GM18498 (cell line): Measurements from ENCODE around the gene CLDN17.

ENCODE experiments used
- ATAC-seq: cut with Tn5 transposase; IDR thresholded peaks from one replicate; pipeline ENCODE4 v1.9.1; 2021; ENCODE audit warnings: mild to moderate bottlenecking, moderate library complexity; ENCODE audit not compliant: unreplicated experiment

Gene CLDN17

GRCh38 chr21:30166705-30167104 is at the start of gene CLDN17:
TSS of gene CLDN17 (minus strand) at chr21:30166805. CDS start at chr21:30166617, 188 bp downstream.
- ATAC-seq = no peak

DNA sequence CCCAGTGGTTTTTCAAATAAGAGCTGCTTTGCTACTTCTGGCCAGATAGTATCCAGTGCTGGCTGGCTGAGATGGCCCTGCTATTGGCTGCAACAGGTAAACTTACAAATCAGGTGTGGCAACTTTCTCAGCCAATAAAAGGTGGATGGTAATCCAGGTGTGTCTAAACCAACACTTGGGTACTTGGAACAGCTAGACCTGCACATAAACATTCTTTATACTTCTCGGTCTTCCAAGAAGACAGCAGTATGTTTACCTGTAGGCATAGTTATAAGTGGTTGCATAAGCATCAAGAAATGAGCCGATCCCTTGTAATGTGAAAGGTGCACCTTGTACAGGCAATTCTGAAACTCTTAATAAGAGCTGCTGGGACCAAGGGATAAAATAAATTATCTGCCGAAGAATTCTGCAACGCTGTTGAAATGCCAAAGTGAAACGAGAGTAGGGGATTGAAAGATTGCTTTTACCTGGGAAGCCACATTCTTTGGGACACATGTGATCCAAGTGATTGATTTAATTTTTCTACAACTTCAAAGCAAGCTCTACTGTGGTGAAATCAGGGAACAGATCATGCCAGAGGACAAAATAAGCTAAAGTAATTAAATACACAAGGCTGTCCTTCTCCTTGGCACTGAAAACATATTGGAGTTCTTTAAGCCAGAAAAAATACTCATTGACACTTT is 49.6 kb upstream of the CLDN17 start, which contains the start of gene CLDN8:
CLDN8 (minus strand) TSS at position 57 of the 683 bp plus-strand sequence. CDS start 172 bp downstream, outside the sequence.
- ATAC-seq = no peak

- no peak for ATAC-seq
These were observed 44.5 kb upstream of the CLDN17 start for GRCh38 chr21:30211071-30211470.

- no peak for ATAC-seq
These were observed 43.0 kb upstream of the CLDN17 start for GRCh38 chr21:30209601-30210000.

- no peak for ATAC-seq
These were observed 40.6 kb upstream of the CLDN17 start for GRCh38 chr21:30207252-30207579.

- no peak for ATAC-seq
These were observed 40.1 kb upstream of the CLDN17 start for GRCh38 chr21:30206551-30207251.

DNA sequence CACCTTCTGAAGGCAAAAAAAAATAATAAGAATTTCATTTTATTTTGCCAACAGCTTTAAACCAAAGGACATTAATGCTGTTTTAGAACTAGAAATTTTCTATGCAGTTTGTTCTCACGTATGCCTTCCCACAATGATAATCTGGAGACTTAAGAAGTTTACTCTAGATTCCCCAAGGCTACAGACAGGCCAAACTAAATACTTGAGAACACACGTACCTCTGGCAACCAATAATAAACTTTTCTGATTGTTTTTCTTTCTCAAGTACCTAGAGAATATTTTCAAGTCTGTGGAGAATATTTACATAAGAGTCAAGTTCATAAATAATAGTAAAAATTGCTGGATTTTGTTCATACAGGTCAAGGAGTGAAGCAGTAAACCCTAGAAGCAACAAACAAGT is 33.4 kb upstream of the CLDN17 start:
- no peak for ATAC-seq

DNA sequence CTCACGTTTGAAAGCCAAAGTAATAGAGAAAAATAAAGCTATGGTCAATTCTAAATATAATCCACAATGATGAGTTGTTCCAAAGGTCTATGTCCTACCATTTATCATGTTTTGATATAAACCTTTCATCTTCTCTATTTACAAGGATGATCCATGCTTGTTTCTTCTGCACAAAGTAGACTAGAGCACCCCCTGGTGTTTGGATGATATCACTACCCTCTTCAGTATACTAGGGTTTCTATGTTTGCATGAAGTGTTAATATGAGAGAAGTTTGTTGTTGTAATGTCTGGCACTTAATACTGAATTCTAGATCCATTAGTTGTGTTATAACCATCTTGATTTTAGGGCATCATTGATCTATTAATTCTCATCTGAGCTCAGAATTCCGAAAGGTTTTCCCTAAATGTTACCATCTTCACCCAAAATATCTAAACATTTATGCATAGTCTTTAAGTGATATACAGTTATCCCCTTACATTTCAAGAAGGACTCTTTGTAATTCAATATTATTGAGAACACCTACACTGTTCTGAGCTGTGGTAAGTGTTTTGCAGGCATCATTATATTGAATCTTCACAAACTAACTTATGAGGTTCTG is 28.2 kb upstream of the CLDN17 start:
- ATAC-seq = no peak

GRCh38 chr21:30193201-30193600 is 26.6 kb upstream of the CLDN17 start:
- no peak for ATAC-seq

GRCh38 chr21:30190554-30190953 is 23.9 kb upstream of the CLDN17 start:
- ATAC-seq = no peak

DNA sequence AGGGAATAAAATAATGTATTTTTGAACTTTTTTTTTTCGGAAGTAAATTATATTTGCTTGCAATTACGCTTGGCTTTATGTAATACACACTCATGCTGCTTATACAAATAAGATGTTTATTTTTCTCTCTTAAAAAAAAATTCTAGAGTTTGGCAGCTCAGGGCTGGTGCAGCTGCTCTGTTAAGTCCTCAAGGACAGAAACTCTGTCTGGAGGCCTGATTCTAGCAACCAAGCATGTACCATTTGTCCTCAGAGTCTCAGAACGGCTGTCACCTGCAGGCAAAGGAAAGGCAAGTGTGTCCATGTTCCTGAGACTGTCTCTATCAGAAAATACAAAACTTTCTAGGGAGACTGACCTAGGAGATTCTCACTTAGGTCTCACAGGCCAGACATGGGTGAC is 23.2 kb upstream of the CLDN17 start:
- no peak for ATAC-seq

- no peak for ATAC-seq
These were observed 19.6 kb upstream of the CLDN17 start for GRCh38 chr21:30186242-30186641.

DNA sequence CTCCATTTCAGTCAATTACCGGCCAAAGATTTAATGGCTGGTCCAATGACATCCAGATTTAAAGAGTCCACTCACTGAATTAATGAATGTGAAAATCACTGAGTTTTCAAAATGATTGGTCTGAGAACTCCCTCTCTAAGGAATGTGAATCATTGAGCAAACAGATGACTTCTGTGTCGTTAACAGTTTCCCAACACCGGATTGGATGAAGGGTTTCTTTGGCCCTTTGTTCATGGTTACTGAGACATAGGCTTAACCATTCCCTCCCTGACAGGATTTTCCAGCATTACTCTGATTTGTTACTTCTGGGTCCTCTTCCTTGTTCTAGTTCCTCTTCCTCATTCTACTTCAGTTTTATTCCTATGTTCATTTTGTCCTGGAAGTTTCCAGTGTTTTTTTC is 1.5 kb upstream of the CLDN17 start:
- ATAC-seq = no peak

DNA sequence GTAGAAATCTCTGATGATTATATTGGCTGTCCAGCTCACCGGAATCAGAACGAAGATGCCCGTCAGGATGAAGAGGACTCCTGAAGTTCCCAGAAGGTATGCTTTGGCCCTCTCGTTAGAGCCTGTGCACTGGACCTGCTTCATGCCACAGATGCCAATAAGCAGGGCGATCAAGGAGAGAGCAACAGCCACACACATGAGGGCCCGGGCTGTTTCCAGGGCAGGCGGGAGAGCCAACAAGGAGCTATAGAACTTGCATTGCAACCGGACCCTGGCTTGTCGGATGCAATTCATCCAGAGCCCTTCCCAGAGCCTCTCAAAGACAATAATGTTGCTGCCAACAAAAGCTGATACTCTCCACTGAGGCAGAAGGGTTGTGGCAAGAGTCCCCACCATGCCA is 434 bp downstream of the CLDN17 start:
- ATAC-seq = no peak

DNA sequence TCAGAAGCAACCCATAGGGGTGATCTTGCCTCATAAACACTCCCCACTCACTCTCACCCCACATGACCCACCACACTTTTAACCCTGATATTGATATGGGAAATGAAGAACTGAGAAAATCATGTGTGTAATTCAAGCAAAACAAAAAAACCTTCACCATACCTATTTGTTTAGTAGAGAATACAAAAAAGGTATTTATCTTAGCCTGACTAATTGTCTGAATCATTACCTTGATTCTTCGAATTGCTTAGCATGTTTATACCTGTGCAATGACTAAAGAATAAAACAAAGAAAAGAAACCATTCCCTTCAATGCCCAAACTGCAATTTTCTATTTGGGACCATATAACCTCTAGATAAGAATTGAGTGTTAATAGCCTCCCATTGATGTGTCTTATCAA is 1.8 kb downstream of the CLDN17 start:
- no peak for ATAC-seq

- no peak for ATAC-seq
These were observed 12.8 kb downstream of the CLDN17 start for GRCh38 chr21:30153697-30154340.

- ATAC-seq = no peak
These were observed 13.8 kb downstream of the CLDN17 start for GRCh38 chr21:30152792-30153191.

GRCh38 chr21:30148906-30149305 is 17.7 kb downstream of the CLDN17 start:
- no peak for ATAC-seq

DNA sequence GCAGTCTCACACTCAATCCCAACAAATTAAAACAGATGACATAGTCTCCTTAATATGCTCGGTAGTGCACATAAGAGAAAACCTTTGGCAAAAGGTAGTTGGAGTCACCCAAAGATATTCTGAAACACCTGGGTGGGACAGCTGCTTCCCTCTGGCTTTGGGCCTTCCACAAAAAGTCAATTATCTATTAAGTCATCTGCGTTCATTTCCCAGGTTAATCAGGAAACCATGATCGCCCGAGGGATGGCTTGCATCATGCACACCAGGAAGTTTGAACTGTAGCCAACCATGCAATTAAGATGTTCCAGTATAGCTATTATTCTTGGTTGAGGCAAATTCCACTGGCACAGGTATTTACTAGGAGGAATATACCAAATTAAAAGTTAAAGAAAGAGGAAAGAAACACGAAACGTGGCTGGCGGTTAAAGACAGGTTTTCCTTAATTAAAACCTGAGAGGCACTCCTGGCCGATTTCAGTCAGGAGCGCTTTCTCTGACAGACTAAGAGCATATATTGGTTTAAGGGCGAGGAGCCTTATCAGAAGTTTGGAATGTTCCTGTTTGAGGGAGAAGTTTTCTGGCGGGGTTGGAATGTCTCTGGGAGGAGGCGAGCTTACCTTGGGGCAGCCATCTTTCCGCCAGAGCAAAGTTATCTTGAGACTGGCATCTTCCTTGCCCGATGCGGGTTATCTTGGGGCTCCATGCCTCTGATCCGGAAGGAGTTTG is 19.9 kb downstream of the CLDN17 start:
- no peak for ATAC-seq

DNA sequence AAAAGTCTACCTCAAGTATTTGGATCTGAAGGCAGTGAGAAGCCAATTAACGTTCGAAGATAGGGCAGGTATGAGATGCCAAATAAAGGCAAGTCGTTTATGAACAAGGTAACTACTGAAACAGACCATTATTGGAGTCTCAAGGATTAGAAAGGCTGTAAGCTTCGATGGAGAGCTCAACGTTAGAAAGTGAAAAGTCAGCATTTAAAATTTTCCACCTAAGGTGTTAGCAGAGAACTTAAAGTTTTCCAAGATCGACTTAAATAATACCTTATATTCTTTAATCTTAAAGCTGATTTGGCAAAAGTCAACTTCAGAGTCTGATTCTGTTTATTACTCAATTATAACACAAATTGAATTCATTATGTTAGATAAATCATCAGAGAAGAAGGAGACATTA is 28.1 kb downstream of the CLDN17 start:
- ATAC-seq = no peak

DNA sequence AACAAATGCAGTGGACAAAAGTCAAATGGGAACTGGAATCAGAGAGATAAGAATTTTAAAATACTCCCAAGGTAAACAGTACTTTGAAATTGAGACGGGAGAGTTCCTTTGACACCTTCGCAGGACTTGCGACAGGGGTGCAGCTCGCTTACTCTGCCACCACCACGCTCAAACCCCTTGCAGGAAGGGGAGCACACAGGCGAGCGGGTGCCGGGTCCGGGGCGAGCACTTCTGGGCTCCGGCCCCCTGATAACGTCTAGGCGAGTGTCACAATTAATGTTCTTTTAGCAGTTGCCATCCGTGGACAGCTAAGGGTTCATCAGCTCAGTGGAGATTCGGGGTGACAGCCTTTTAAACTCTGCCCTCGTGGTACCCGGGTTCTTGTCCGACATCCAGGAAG is 37.4 kb downstream of the CLDN17 start:
- no peak for ATAC-seq
